HG02840 (cell line): ENCODE measurements around the gene LRP10.
A peak's percentile ranks its signal among the peaks of the same experiment; 100 is the strongest.
"Not testable (repeated sequence)": the region's sequence is repeated elsewhere in the genome, so short reads cannot be mapped to it uniquely, and the experiment has no call there.

Experiments used
- ATAC-seq: cut with Tn5 transposase; IDR thresholded peaks from one replicate; pipeline ENCODE4 v1.9.1; 2021; ENCODE audit warnings: mild to moderate bottlenecking, moderate library complexity, moderate number of reproducible peaks; ENCODE audit not compliant: unreplicated experiment, low FRiP score

The LRP10 gene

DNA sequence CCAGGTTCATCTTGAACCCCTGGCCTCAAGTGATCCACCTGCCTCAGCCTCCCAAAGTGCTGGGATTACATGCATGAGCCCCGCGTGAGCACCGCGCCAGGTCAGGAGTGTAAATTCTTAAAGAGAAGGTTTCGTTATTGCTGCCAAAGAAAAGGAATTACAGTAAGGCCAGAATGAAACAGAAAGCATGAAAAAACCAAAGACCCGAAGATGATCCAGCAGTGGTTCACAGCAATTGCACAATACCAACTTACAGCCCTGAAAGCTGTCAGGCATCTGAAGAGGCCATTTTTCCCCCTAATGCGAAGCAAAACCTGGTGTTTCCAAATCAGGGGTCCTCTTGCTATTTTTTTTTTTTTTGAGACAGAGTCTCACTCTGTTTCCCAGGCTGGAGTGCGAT, 37.1 kb downstream of the LRP10 start:
- no peak for ATAC-seq

GRCh38 chr14:22910916-22911315, 39.4 kb downstream of the LRP10 start:
- ATAC-seq: no peak

- ATAC-seq: not testable (repeated sequence)
These were observed 43.3 kb downstream of the LRP10 start for GRCh38 chr14:22914836-22915235.

GRCh38 chr14:22915886-22916521, 44.5 kb downstream of the LRP10 start:
- no peak for ATAC-seq

DNA sequence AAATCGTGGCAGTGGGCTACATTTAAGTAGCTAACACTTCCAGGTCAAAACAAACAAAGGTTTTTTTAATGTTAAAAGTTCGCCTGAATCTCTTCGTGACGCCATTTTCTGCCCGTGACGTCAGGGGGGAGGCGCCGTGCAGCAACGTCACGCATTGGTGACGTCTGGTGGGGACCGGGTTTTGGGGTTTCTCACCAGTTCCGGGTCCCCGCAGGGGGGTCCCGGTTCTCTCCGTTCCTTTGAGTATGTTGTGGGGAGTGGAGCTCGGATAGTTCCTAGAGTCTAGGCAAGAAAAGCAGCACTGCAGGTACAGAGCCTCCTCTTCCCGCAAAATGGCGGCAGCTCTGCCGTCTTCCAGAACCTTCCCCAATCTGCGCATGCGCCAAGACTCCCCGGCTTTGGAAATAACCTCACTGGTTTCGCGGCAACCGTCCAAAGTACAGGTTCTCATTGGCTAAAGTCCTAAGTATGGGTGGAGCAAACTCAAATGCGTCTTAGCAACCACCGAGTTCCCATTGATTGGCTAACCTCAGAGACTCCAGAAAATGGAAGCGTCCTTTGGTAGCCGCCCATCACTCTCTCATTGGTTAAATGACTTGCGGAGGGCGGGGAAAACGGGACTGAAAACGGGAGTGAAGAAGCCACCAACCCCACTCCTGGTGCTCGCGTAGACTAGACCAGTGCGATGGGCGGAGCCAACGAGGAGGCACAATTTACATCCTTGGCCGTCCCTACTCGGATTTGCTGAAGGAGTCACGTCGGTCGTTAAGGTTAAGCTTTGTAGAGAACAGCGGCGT, 47.5 kb downstream of the LRP10 start, which contains the start of gene RBM23:
TSS of gene RBM23 (minus strand) at position 346 of the 797 bp plus-strand sequence.
- peak; percentile 90 for ATAC-seq

DNA sequence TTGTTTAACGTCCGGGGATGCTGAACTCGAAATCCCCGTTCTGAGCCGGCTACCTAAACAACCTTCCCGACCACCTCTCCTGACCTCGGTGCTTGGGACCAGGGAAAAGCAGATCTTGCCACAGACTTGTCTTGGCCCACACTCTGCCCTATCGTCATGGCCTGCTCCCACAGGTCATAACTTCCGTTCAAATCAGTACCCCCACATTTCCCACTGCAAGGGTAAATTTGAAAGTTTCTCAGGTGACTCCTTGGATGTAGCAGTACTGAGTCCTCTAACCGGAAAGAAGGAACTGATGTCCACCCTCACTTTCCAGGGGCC, 48.0 kb downstream of the LRP10 start:
- peak; percentile 8 for ATAC-seq

GRCh38 chr14:22920697-22921096, 49.2 kb downstream of the LRP10 start:
- no peak for ATAC-seq

DNA sequence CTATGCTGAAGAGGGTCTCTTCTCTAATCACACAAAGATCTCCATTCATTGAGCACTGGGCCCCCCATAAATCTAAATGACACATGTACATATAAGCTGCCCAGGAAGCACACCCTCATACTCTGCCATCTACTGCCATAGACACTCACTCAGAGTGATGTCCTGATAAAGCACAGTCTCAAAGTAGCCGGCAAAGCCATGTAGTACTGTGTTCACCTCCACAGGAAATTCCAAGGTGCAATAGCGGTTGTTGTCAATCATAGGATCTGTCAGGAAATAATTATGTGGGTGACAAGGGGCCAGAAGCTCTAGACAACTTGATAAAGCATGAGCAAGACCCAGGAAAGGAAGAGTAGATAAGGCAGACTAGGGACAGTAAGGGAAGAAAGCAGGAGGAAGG, 50.8 kb downstream of the LRP10 start:
- ATAC-seq: no peak

DNA sequence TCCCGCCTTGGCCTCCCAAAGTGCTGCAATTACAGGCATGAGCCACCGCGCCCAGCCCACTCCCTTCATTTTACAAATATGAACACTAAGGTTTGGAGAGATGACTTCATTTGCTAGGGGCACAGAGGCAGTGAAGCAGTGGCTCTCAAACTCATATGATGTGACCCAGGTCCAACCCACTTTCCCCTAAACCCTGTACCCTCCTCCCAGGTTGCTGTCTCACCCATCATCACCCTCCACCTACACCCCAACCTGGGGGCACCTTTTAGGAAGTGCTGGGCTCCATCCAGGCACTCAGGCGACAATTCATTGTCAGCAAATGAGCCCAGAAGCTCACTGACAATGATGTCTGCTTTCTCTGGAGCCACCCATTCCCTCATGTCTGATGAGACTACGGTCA, 52.2 kb downstream of the LRP10 start:
- ATAC-seq: no peak

DNA sequence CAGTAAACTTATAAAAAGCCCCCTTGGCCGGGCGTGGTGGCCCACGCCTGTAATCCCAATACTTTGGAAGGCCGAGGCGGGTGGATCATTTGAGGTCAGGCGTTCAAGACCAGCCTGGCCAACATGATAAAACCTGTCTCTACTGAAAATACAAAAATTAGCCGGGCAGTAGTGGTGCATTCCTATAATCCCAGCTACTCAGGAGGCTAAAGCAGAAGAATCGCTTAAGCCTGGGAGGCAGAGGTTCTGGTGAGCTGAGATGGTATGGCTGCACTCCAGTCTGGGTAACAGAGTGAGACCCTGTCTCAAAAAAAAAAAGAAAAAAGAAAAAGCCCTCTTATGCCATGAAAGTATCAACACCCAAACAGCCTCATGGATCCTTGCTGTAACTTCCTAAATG, 54.0 kb downstream of the LRP10 start:
- ATAC-seq: no peak

GRCh38 chr14:22926316-22926715, 54.8 kb downstream of the LRP10 start:
- no peak for ATAC-seq

- no peak for ATAC-seq
These were observed 56.9 kb downstream of the LRP10 start for GRCh38 chr14:22928237-22929103.

DNA sequence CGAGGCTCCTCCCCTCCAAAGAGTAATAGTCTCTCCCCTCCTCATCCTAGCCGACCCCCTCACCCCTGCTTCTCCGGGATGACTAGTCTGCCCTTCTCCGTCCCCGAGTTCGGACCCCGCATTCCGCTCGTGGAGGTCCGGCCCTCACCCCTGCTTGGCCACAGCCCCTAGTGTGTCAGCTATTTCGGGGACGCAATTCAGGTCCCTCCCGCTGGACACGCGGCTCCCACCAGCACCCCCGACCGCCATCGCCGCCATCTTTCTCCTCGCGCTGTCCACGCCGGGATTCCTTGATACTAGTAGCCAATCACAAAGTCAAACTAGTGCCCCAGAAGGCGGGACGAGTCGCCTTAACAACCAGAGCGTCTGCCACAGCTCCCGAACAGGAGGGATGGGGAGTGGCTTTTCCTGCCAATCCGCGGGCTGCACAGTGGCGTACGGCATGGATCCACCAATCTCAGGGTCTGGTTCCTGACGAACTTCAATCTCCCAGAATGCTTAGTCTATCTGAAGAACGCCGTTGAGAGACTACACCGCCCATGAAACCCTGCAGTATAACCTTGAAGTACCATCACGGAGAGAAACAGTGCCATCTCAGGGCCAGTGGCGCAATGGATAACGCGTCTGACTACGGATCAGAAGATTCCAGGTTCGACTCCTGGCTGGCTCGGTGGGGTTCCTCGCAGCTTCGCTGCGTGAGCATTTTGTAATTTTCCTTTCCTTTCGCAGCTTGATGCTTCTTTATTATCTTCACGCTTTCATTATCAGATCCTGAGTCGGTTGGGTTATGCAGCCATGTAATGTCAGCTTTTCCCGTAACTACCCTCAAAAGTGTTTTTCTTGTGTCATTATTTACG, 57.8 kb downstream of the LRP10 start, which contains the start of gene PRMT5:
TSS of gene PRMT5 (minus strand) at position 273 of the 857 bp plus-strand sequence. CDS start at position 258, 15 bp downstream.
- ATAC-seq: peak; percentile 93

GRCh38 chr14:22929961-22930364, 58.4 kb downstream of the LRP10 start:
- no peak for ATAC-seq
